Islet of Langerhans (tissue), 1 donor: ENCODE measurements around the gene ATP2B2.

Experiments used
- FAIRE-seq: peaks from one replicate; lab custom pipeline; 2011; peaks lifted over from hg19 to GRCh38; lab: Jason Lieb, UNC

ATP2B2 gene

GRCh38 chr3:10341901-10342398 is 163.4 kb downstream of the ATP2B2 start:
- FAIRE-seq, result no peak

- no peak for FAIRE-seq
These were observed 164.9 kb downstream of the ATP2B2 start for GRCh38 chr3:10340476-10340875.

GRCh38 chr3:10340046-10340445 is 165.3 kb downstream of the ATP2B2 start:
- no peak for FAIRE-seq

GRCh38 chr3:10339376-10339955 is 165.9 kb downstream of the ATP2B2 start:
- no peak for FAIRE-seq

GRCh38 chr3:10338591-10339353 is 166.6 kb downstream of the ATP2B2 start:
- no peak for FAIRE-seq

GRCh38 chr3:10338164-10338470 is 167.3 kb downstream of the ATP2B2 start:
- FAIRE-seq, result no peak

- no peak for FAIRE-seq
These were observed 167.8 kb downstream of the ATP2B2 start for GRCh38 chr3:10337323-10338163.

- no peak for FAIRE-seq
These were observed 168.6 kb downstream of the ATP2B2 start for GRCh38 chr3:10336761-10337160.

- no peak for FAIRE-seq
These were observed 169.3 kb downstream of the ATP2B2 start for GRCh38 chr3:10335871-10336622.

- FAIRE-seq, result no peak
These were observed 170.1 kb downstream of the ATP2B2 start for GRCh38 chr3:10335190-10335738.

- no peak for FAIRE-seq
These were observed 170.9 kb downstream of the ATP2B2 start for GRCh38 chr3:10334459-10334858.

GRCh38 chr3:10334042-10334441 is 171.3 kb downstream of the ATP2B2 start:
- FAIRE-seq, result no peak

- no peak for FAIRE-seq
These were observed 172.1 kb downstream of the ATP2B2 start for GRCh38 chr3:10333349-10333650.

GRCh38 chr3:10332481-10333348 is 172.7 kb downstream of the ATP2B2 start:
- FAIRE-seq, result no peak

- FAIRE-seq, result no peak
These were observed 174.1 kb downstream of the ATP2B2 start for GRCh38 chr3:10331320-10331719.

- FAIRE-seq, result no peak
These were observed 175.1 kb downstream of the ATP2B2 start for GRCh38 chr3:10330319-10330718.

GRCh38 chr3:10329495-10330015 is 175.8 kb downstream of the ATP2B2 start:
- FAIRE-seq, result no peak

GRCh38 chr3:10328460-10329071 is 176.8 kb downstream of the ATP2B2 start:
- FAIRE-seq, result no peak

- FAIRE-seq, result no peak
These were observed 177.8 kb downstream of the ATP2B2 start for GRCh38 chr3:10327592-10327991.

GRCh38 chr3:10322352-10322710 is 183.1 kb downstream of the ATP2B2 start:
- FAIRE-seq, result no peak
